ENCODE measurements around the gene CENPW.
A peak's percentile ranks its signal among the peaks of the same experiment; 100 is the strongest.

The CENPW gene

GRCh38 chr6:126339796-126340609, at the start of gene CENPW:
TSS of gene CENPW (plus strand) at chr6:126340115. CDS start at chr6:126340274, 159 bp downstream.
- DNase-seq: peak; percentile 86

GRCh38 chr6:126293891-126294524, 45.9 kb upstream of the CENPW start:
- no peak for DNase-seq

GRCh38 chr6:126300126-126300525, 39.8 kb upstream of the CENPW start:
- DNase-seq: no peak

- no peak for DNase-seq
These were observed 39.2 kb upstream of the CENPW start for GRCh38 chr6:126300735-126301134.

GRCh38 chr6:126302191-126302590, 37.7 kb upstream of the CENPW start:
- DNase-seq: no peak

GRCh38 chr6:126307849-126308248, 32.1 kb upstream of the CENPW start:
- DNase-seq: no peak

GRCh38 chr6:126308362-126308761, 31.6 kb upstream of the CENPW start:
- DNase-seq: no peak

- no peak for DNase-seq
These were observed 27.8 kb upstream of the CENPW start for GRCh38 chr6:126312013-126312665.

GRCh38 chr6:126313941-126314340, 26.0 kb upstream of the CENPW start:
- DNase-seq: no peak

GRCh38 chr6:126318797-126319196, 21.1 kb upstream of the CENPW start:
- DNase-seq: no peak

- no peak for DNase-seq
These were observed 6.2 kb upstream of the CENPW start for GRCh38 chr6:126333729-126334128.

GRCh38 chr6:126335210-126335609, 4.7 kb upstream of the CENPW start:
- DNase-seq: no peak

- peak; percentile 10 for DNase-seq
These were observed 2.6 kb upstream of the CENPW start for GRCh38 chr6:126337323-126337722.

GRCh38 chr6:126341126-126341525, 1.2 kb downstream of the CENPW start:
- no peak for DNase-seq

GRCh38 chr6:126344181-126344580, 4.3 kb downstream of the CENPW start:
- no peak for DNase-seq

GRCh38 chr6:126351960-126352359, 12.0 kb downstream of the CENPW start:
- DNase-seq: no peak

- DNase-seq: no peak
These were observed 12.6 kb downstream of the CENPW start for GRCh38 chr6:126352514-126352913.

GRCh38 chr6:126356526-126356925, 16.6 kb downstream of the CENPW start:
- DNase-seq: no peak

GRCh38 chr6:126359936-126360537, 20.1 kb downstream of the CENPW start:
- DNase-seq: no peak

GRCh38 chr6:126361832-126362440, 22.0 kb downstream of the CENPW start:
- DNase-seq: no peak

- DNase-seq: no peak
These were observed 27.9 kb downstream of the CENPW start for GRCh38 chr6:126367849-126368248.

GRCh38 chr6:126372626-126373025, 32.7 kb downstream of the CENPW start:
- DNase-seq: no peak

GRCh38 chr6:126373344-126373743, 33.4 kb downstream of the CENPW start:
- no peak for DNase-seq
